ENCODE data around the gene RIN2.
A peak's percentile ranks its signal among the peaks of the same experiment; 100 is the strongest.

RIN2 gene

GRCh38 chr20:19761841-19762240, 3.8 kb downstream of the RIN2 start:
- H3K36me3 Mint-ChIP-seq, result no peaks in the 10 kb centered on the region
- H3K9me3 Mint-ChIP-seq, result no peaks in the 10 kb centered on the region
- H3K27ac Mint-ChIP-seq, result no peak overlapping the region
- ATAC-seq (ENCODE audit: low read depth) (no peak), DNase-seq (ENCODE audit: low spot score in 2 of 2) (no peak)
- peaks cover 13% of the 10 kb centered on the region for H3K27me3 Mint-ChIP-seq
- H3K4me1 Mint-ChIP-seq, result peaks cover 5% of the 10 kb centered on the region
- H3K4me3 Mint-ChIP-seq, result no peak overlapping the region

- DNase-seq (ENCODE audit: low spot score in 2 of 2), result no peak
- no peaks in the 10 kb centered on the region for H3K9me3 Mint-ChIP-seq
- H3K27ac Mint-ChIP-seq, result no peak overlapping the region
Observed at GRCh38 chr20:19764207-19764606, 6.1 kb downstream of the RIN2 start.

GRCh38 chr20:19765266-19765665, 7.2 kb downstream of the RIN2 start:
- Mint-ChIP-seq H3K4me3 (no peak overlapping the region), H3K36me3 (no peaks in the 10 kb centered on the region), H3K9me3 (no peaks in the 10 kb centered on the region), H3K27ac (no peak overlapping the region), H3K4me1 (peaks cover 3% of the 10 kb centered on the region), H3K27me3 (peaks cover 13% of the 10 kb centered on the region)
- DNase-seq (ENCODE audit: low spot score in 2 of 2) (no peak), ATAC-seq (ENCODE audit: low read depth) (no peak)

More at GRCh38 chr20:19764207-19764606, 6.1 kb downstream of the RIN2 start:
- Mint-ChIP-seq H3K36me3 (no peaks in the 10 kb centered on the region), H3K4me3 (no peak overlapping the region), H3K27me3 (peaks cover 13% of the 10 kb centered on the region), H3K4me1 (no peaks in the 10 kb centered on the region)
- ATAC-seq (ENCODE audit: low read depth), result no peak

GRCh38 chr20:19765913-19766312, 7.9 kb downstream of the RIN2 start:
- DNase-seq (ENCODE audit: low spot score in 2 of 2) (no peak), ATAC-seq (ENCODE audit: low read depth) (no peak)
- Mint-ChIP-seq H3K27ac (no peak overlapping the region), H3K4me1 (peaks cover 3% of the 10 kb centered on the region), H3K27me3 (peaks cover 13% of the 10 kb centered on the region), H3K9me3 (no peaks in the 10 kb centered on the region), H3K4me3 (no peak overlapping the region), H3K36me3 (no peaks in the 10 kb centered on the region)

- ATAC-seq (ENCODE audit: low read depth) (no peak), DNase-seq (ENCODE audit: low spot score in 2 of 2) (no peak)
- Mint-ChIP-seq H3K9me3 (no peaks in the 10 kb centered on the region), H3K36me3 (no peaks in the 10 kb centered on the region), H3K27ac (peak overlapping the region; percentile 3), H3K4me3 (no peak overlapping the region), H3K4me1 (peaks cover 6% of the 10 kb centered on the region), H3K27me3 (peaks cover 18% of the 10 kb centered on the region)
Observed at GRCh38 chr20:19767070-19767469, 9.0 kb downstream of the RIN2 start.

GRCh38 chr20:19768325-19768842, 10.3 kb downstream of the RIN2 start:
- H3K4me1 Mint-ChIP-seq, result peaks cover 6% of the 10 kb centered on the region
- H3K36me3 Mint-ChIP-seq, result no peaks in the 10 kb centered on the region
- H3K27me3 Mint-ChIP-seq, result peaks cover 21% of the 10 kb centered on the region
- H3K4me3 Mint-ChIP-seq, result no peak overlapping the region
- H3K9me3 Mint-ChIP-seq, result no peaks in the 10 kb centered on the region
- ATAC-seq (ENCODE audit: low read depth) (no peak), DNase-seq (ENCODE audit: low spot score in 2 of 2) (no peak)
- H3K27ac Mint-ChIP-seq, result no peak overlapping the region

GRCh38 chr20:19769507-19769906, 11.4 kb downstream of the RIN2 start:
- H3K9me3 Mint-ChIP-seq, result no peaks in the 10 kb centered on the region
- peaks cover 24% of the 10 kb centered on the region for H3K27me3 Mint-ChIP-seq
- ATAC-seq (ENCODE audit: low read depth) (no peak), DNase-seq (ENCODE audit: low spot score in 2 of 2) (no peak)
- H3K4me3 Mint-ChIP-seq, result no peak overlapping the region
- no peaks in the 10 kb centered on the region for H3K36me3 Mint-ChIP-seq
- no peak overlapping the region for H3K27ac Mint-ChIP-seq
- H3K4me1 Mint-ChIP-seq, result peaks cover 6% of the 10 kb centered on the region

GRCh38 chr20:19770375-19770774, 12.3 kb downstream of the RIN2 start:
- no peaks in the 10 kb centered on the region for H3K9me3 Mint-ChIP-seq
- H3K27ac Mint-ChIP-seq, result no peak overlapping the region
- H3K4me1 Mint-ChIP-seq, result peaks cover 6% of the 10 kb centered on the region
- ATAC-seq (ENCODE audit: low read depth), result no peak
- H3K27me3 Mint-ChIP-seq, result peaks cover 24% of the 10 kb centered on the region
- H3K36me3 Mint-ChIP-seq, result no peaks in the 10 kb centered on the region
- H3K4me3 Mint-ChIP-seq, result no peak overlapping the region
- no peak for DNase-seq (ENCODE audit: low spot score in 2 of 2)

GRCh38 chr20:19771031-19771430, 13.0 kb downstream of the RIN2 start:
- Mint-ChIP-seq H3K9me3 (no peaks in the 10 kb centered on the region), H3K4me1 (peaks cover 6% of the 10 kb centered on the region), H3K27me3 (peaks cover 24% of the 10 kb centered on the region), H3K4me3 (no peak overlapping the region), H3K36me3 (no peaks in the 10 kb centered on the region), H3K27ac (no peak overlapping the region)
- ATAC-seq (ENCODE audit: low read depth) (no peak), DNase-seq (ENCODE audit: low spot score in 2 of 2) (no peak)

- DNase-seq (ENCODE audit: low spot score in 2 of 2) (no peak), ATAC-seq (ENCODE audit: low read depth) (no peak)
- H3K36me3 Mint-ChIP-seq, result no peaks in the 10 kb centered on the region
- no peak overlapping the region for H3K4me3 Mint-ChIP-seq
- peaks cover 16% of the 10 kb centered on the region for H3K27me3 Mint-ChIP-seq
- H3K4me1 Mint-ChIP-seq, result peaks cover 6% of the 10 kb centered on the region
- no peak overlapping the region for H3K27ac Mint-ChIP-seq
- no peaks in the 10 kb centered on the region for H3K9me3 Mint-ChIP-seq
Observed at GRCh38 chr20:19773471-19773870, 15.4 kb downstream of the RIN2 start.

- ATAC-seq (ENCODE audit: low read depth), result no peak
- Mint-ChIP-seq H3K4me1 (peaks cover 4% of the 10 kb centered on the region), H3K4me3 (no peak overlapping the region), H3K27me3 (peaks cover 16% of the 10 kb centered on the region), H3K36me3 (no peaks in the 10 kb centered on the region), H3K9me3 (no peaks in the 10 kb centered on the region), H3K27ac (no peak overlapping the region)
- DNase-seq (ENCODE audit: low spot score in 2 of 2), result no peak
Observed at GRCh38 chr20:19774135-19774933, 16.3 kb downstream of the RIN2 start.

- Mint-ChIP-seq H3K27ac (no peak overlapping the region), H3K27me3 (peaks cover 16% of the 10 kb centered on the region), H3K4me1 (peaks cover 3% of the 10 kb centered on the region), H3K36me3 (no peaks in the 10 kb centered on the region), H3K9me3 (no peaks in the 10 kb centered on the region), H3K4me3 (no peak overlapping the region)
- ATAC-seq (ENCODE audit: low read depth) (no peak), DNase-seq (ENCODE audit: low spot score in 2 of 2) (no peak)
Observed at GRCh38 chr20:19775353-19776253, 17.5 kb downstream of the RIN2 start.

- H3K9me3 Mint-ChIP-seq, result peaks cover 3% of the 10 kb centered on the region
- no peak overlapping the region for H3K4me3 Mint-ChIP-seq
Observed at GRCh38 chr20:19777315-19777714, 19.3 kb downstream of the RIN2 start.

GRCh38 chr20:19777981-19778380, 19.9 kb downstream of the RIN2 start:
- H3K4me3 Mint-ChIP-seq, result no peak overlapping the region
- peaks cover 9% of the 10 kb centered on the region for H3K27me3 Mint-ChIP-seq
- H3K36me3 Mint-ChIP-seq, result no peaks in the 10 kb centered on the region
- DNase-seq (ENCODE audit: low spot score in 2 of 2) (no peak), ATAC-seq (ENCODE audit: low read depth) (no peak)
- H3K4me1 Mint-ChIP-seq, result peaks cover 6% of the 10 kb centered on the region
- H3K9me3 Mint-ChIP-seq, result peaks cover 3% of the 10 kb centered on the region
- no peak overlapping the region for H3K27ac Mint-ChIP-seq

More at GRCh38 chr20:19777315-19777714, 19.3 kb downstream of the RIN2 start:
- Mint-ChIP-seq H3K4me1 (peaks cover 6% of the 10 kb centered on the region), H3K27me3 (peaks cover 9% of the 10 kb centered on the region), H3K27ac (no peak overlapping the region), H3K36me3 (no peaks in the 10 kb centered on the region)
- DNase-seq (ENCODE audit: low spot score in 2 of 2), result no peak
- no peak for ATAC-seq (ENCODE audit: low read depth)

Data from memory B cell (primary cell).